Stimulated activated CD4-positive, alpha-beta T cell treated with anti-CD3 and anti-CD28 coated beads, Interleukin-1b, Interleukin-23, amount 100 ng/mL, for 4 hours (primary cell): Measurements from ENCODE around the gene F8.

ENCODE experiments used
- DNase-seq, 2 donors: peaks; one replicate each; pipeline ENCODE4 v3.0.0-alpha.2; 2020; ENCODE audit warnings: low read depth in 2 of 2

Gene F8

DNA sequence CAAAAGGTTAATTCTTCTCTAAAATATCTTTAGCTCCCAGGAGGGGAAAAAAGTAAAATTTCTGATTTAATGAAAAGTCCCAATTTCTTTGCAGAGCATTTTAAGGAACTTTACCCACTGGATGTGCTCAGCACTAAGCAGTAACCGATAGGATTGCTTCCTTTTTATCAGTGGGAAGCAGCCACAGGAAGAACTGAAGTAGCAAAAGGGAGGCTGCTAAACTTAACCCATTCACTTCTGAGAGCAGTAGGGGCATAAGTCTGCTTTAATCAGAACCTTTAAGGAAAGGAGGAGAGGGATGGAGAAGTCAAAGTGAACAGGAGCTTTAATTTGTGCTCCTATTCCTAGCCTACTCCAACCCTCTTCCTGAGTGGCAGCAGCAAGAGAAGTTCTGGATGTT lies at the start of gene F8:
Gene F8, minus strand, starts transcription at position 139 of the 400 bp plus-strand sequence. CDS start 171 bp downstream, outside the sequence.
- DNase-seq = no peak

DNA sequence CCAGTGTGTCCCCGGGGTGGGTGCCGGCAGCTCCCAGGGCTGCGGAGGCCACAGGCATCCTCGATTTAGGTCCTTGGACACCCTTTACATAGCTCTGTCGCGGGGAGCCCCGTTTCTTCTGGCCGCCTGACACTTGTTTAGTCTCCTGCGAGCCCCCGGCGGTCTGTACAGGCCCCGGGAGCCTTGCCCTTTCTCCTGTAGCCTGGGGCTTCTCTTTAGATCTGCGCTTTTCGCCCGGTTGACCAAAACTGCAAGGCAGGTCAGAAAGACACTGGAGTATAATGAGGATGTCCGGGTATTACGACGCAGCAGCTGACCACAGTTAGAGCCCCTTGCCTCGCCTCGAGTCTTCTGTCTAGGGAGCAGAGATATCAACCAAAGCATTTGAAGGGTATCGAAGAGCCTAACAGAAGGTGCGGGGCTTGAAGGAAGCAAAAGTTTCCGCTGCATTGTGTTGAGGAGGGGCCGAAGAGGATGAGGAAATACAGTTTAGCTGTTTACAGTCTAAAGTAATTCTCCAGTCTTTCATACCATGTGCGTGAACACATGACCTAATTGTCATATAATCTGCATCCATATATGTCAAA lies 49.3 kb upstream of the F8 start:
- no peak for DNase-seq

DNA sequence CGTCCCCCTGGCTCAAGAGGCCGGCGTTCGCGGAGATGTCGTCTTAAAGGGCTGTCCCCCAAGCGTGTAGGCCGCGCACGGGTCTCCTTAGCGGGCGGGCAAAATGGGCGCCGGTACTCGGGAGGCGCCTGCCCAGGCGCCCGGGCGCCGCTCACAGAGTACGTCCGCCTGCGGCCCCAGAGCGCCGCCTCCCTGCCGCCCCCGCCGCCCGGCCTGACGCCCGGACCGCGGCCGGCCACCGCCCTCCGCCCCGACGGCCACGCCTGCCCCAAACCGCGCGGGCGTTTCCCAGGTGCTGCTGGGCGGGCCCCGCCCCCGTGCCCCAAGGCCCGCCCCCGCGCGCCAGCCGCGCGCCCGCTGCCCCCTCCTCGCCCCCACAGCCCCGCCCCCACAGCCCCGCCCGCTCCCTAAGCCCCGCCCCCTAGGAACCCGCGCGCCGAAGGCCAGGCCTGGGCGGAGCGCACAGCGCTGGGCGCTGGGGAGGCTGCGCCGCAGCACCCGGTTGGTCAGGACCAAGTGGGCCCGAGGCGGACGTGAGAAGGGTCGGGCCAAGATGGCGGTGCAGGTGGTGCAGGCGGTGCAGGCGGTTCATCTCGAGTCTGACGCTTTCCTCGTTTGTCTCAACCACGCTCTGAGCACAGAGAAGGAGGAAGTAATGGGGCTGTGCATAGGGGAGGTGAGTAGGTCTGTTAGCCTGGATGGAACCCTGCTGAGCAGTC lies 48.6 kb upstream of the F8 start, which contains the start of the genes BRCC3, CMC4 and MTCP1:
Gene BRCC3, plus strand, starts transcription at position 534 of the 719 bp plus-strand sequence. Its CDS starts 20 bp downstream, at position 554.
Gene CMC4, minus strand, starts transcription at position 162 of the 719 bp plus-strand sequence. CDS start 7,113 bp downstream, outside the sequence.
Gene MTCP1, minus strand, starts transcription at position 162 of the 719 bp plus-strand sequence. CDS start 5,126 bp downstream, outside the sequence.
- peak; percentile 58 to 66 for DNase-seq

DNA sequence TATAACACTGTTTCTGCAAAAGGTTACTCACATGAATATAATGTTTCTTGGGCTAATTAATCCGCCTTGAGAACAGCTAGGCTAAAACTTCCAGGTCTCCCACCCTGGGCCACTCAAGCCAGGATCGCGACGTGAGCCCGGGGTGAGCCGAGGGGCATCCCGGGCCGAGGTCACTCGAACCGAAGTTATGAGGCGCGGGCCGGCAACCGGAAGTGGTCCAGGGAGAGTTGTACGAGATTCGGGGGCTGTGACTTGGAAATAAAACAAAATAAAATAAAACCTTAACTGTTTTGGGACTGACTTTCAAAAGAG lies 48.1 kb upstream of the F8 start:
- no peak for DNase-seq

DNA sequence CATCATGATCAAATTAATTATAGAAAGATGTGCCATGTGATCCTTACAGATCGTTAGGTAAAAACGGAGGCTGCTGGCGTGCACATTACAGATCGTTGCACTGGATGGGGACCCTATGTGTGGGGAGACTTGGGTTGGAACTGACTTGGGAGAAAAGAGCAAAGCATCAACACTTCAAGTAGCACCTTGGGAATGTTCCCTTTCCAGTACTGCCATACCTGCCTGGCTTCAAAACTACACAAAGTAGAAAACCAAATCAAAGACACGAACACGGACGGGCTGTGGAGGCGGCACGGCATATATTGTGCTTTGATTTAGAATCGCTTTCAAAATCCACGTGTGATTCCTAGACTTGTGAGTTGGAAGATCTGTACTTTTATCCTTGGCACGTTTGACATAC lies 47.5 kb upstream of the F8 start:
- DNase-seq = no peak

DNA sequence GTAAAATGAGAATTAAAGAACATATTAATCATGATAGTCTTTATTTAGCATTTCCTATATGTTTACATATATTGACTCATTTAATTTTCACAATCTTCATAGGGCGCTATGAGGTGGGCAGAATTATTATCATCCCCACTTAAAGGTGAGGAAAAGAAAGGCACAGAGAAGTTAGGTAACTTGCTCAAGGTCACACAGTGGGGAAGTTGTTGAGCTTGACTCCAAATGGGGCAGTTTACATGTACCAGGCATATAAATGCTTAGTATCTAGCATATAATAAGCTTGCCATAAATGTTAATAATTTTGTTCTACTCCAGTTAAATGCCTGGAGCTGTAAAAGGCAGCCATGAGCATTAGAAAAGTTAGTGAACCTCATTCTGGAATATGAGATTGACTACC lies 46.9 kb upstream of the F8 start:
- no peak for DNase-seq

DNA sequence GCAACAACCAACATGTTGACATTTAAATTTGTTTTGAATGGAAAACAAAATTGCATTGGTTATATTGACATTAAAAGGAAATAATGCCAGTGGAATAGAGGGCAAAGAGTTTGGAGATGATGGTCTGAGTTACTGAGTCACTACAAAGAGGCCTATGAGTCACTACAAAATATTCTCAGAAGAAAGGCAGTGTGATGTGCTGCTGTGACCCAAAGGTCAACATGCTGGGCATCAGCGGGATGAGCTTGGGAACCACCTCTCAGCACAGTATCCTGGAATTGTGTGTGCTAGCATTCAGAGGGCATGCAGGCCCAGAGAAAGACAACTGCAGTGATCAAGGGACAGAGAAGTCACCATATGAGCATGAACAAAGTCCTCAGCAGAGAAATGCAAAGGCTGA lies 45.6 kb upstream of the F8 start:
- DNase-seq = no peak

DNA sequence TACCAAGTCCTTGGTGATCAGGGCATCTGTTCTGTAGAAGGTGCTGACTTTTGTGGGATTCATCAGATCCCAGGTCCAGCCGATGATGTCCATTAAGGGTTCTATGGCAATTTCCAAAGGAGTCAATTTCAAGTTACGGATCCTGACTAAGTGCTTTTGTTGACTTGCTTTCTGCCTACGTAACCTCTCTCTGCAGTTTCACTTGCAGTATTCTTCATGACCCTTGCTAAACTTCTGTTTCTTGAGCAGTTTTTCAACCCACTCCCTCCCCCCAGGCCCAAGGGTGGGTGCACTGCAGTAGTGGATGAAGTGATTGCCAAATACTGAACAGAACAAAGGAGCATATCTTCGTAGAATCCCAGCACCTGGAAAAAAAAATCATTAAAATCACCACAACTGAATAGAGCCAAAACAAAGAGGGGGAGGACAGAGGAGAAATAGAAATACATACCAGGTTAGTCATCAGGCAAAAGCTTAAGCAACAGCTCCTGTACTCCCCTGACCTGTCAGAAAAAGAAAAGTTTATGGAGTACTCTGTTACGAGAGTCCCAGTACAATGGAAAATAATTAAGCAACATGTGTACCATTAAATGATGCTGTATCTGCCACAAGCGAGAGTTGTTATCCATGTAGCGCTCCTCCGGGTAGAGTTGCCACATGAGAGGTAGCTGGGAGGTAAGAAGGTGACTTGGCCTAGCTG lies 42.7 kb upstream of the F8 start:
- DNase-seq = no peak

DNA sequence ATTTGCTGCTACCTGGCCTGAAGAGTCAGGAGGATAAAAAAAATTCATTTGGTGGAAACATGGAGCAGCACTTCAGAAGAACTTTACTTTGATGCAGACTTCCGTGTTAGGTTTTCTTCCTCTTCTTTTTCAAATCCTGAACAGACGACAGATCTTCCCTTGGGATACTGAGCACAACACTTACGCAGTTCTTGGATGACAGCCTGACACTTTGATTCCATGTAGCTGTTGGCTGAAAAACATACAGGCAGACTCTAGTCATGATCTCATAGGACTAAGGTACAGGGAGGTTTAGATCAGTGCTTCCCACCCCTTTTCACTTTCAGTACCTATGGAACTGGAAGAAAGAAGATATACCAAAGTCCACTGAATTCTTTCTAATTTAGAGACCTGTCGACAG lies 39.2 kb upstream of the F8 start:
- DNase-seq = no peak

DNA sequence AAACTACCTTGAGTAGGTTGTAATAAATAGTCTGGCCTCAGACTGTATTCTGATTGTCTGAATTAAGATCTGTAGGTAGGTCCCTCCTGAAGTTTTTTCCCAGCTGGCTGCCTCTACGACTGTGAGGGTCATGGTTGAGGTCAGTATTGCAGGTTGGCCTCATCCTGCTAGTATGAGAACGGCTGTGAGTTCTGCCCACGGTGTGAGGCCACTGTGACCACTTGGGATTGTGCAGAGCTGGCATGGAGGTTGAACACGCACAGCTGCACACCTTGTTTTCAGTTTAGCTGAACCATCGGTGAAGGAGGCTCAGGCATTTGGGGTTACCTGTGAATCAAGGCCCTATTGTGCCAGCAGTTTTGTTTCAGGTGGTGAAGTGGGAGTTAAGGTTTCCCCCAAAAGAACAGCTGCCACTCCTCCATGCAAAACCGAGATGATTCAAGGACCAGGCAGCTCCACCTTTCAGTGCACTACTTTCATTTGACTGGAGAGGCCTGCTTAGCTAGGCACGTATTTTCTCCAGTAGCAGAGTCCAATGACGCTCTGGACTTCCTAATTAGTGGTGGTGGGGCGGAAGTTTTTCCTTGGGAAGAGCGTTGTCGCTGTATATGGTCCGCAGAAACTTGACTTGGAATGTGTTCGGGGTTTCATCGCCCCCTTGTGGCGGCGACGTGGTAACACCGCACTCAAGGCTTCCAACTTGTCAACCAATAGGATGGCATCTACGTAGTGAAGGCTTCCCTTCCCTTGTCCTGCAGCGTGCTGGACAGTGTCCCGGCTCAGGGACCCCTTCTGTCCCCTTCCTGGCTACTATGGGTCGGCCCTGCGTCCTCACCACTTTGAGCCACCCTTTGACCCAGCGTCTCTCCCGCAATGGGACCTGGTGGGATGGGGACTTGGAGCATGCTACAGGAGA lies 34.6 kb upstream of the F8 start:
- DNase-seq = peak in 1 of 2 donors; percentile 22

DNA sequence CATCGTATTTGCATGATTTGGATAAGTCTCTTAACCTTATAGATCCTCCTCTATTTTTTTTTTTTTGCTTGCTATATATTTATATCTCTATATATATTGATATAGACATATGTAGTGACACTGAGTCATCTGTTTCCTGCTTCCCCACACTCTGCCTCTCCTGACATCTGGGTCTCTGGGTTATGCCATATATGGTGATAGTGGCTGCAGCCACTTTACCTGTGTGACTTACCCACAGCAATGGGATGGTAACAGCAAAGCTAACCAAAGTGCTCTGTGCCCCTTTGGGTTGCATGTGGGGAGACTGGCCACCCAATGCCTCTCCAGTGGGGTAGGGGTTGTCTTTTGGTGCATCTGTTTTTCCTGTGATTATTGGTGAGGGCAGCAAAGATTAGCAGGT lies 33.9 kb upstream of the F8 start:
- no peak for DNase-seq

DNA sequence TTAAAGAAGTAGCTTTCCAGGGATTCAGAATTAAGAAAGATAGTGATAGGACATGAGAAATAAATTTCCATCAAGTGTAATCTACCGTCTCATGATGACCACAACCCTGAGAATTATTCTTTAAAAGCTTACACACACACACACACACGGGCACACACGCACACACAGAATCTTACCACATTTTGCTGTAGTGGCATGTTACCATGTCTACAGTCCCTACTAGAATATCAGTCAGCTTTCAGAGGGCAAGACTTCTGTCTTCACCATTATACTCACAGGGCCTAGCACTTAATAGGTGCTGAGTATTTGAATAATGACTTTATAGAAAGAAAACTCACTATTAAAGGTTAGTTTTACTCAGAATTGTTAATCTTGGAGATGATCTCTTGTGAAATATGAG lies 33.0 kb upstream of the F8 start:
- no peak for DNase-seq

DNA sequence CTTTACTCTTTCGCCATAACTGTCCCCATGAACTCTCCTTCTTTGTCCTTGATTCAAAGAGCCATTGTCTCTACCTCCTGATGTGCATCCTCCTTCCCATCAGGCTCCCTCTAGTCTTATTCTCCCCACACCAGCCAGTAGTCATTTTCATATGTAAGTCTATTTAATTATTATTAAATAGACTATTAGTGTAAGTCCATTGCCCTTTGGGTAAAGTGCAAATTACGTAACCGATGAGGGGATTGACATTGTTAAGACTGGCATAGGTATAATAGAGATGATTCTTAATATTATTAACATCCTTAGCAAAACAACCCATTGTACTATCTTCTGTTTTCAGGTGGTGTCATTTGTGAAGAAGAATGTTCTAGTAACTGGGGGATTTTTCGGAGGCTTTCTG lies 31.7 kb upstream of the F8 start:
- no peak for DNase-seq

DNA sequence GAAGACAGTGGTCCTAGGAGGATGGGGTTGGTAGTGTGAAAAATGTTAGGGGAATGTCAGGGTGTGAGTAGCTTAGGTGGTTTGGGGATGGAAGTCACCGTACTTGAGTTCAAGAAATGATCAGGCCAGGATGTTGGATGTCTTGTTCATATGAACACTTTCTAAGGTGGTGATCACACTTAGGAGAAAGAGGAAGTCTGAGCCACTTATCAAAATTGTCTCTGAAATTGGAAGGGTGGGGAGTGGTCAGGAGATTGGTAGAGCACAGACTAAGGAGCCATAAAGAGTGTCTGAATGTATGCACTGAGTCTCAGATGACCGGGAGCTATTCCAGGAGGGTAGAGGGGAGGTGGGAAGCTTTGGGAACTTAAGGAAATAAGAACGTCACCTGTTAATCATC lies 31.1 kb upstream of the F8 start:
- no peak for DNase-seq

DNA sequence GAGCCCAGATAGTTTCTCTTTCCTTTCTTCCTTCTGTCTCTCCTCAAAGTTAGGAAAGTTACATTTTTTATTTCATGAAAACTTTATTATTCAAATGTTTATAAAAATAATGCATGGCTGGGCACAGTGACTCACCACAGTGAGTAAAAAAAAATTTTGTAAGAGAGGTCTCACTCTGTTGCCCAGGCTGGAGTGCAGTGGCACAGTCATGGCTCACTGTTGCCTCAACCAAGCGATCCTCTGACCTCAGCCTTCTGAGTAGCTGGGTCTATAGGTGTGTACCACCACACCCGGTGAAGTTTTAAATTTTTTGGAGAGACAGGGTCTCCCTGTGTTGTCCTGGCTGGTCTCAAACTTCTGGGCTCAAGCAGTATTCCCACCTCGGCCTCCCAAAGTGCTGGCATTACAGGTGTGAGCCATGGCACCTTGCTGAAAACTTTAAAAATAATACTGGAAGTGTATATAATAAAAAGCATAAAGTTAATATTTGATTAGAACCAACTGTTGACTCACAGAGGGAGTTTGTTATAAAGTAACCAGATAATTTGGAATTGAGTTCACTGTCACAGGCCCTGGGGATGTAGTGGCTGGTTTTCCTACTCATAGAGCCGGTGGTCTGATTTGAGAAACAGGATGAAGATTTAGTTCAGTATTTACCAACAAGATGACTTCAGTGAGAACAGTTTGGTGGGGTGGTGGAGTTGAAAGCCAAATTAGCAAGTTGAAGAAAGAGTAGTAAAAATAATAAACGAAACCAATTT lies 30.4 kb upstream of the F8 start:
- no peak for DNase-seq

DNA sequence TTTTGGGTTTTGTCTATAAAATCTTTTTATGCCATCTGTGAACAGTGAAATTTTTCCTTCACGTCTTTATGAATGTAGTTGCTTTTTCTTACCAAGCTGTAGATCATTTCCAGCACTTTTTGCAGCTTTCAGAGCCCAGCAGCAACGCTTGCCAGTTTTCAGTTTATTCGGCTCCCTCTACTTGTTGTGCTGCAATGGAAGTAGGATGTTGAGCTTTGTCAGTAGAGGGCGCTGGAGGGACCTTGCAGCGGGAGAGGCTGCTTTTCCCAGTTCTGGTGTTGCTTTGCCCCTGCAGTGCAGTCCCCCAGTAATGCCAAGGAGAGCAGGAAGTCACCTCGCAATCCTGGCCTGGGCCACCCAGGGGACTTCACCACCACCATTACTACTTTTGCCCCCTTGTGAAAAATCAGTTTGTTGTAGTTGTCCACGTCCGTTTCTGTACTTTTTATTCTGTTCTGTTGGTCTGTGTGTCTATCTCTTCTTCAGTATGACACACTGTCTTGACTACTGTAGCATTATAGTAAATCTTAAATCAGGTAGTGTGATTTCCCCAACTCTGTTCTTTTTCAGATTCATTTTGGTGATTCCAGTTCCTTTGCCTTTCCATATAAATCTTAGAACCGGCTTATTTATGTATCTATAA lies 26.6 kb upstream of the F8 start:
- DNase-seq = no peak

DNA sequence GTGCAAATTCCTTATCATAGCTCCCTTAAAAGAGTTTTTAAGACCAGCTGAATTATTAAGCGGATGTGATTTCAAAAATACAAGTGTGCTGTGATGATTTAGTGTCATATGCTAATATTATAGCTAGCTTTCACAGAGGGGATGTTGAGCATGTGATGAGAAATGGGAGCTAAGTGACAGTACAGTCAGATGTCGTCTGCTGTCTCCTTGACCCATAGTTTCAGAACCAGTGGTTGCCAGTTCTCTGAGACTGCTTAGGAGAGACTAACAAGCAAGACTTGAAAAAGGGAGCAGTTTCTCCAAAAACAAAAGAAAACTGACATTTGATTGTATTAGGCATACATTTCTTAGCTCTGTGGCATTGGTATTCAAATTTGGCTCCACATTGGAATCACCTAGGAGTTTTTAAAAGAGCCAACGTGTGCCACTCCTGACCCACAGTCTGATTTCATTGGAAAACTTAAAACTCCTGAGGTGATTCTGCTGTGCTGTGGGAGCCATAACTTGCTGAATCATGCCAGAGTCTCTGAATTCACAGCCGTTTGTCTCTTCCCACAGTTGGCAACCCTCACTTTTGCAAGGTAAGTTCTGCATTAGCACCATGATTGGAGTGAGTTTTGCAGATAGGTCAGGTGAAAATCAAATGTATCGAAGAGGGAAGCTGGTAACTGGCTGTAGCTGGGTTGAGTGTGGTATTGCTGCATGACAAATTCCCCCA lies 24.4 kb upstream of the F8 start:
- no peak for DNase-seq

DNA sequence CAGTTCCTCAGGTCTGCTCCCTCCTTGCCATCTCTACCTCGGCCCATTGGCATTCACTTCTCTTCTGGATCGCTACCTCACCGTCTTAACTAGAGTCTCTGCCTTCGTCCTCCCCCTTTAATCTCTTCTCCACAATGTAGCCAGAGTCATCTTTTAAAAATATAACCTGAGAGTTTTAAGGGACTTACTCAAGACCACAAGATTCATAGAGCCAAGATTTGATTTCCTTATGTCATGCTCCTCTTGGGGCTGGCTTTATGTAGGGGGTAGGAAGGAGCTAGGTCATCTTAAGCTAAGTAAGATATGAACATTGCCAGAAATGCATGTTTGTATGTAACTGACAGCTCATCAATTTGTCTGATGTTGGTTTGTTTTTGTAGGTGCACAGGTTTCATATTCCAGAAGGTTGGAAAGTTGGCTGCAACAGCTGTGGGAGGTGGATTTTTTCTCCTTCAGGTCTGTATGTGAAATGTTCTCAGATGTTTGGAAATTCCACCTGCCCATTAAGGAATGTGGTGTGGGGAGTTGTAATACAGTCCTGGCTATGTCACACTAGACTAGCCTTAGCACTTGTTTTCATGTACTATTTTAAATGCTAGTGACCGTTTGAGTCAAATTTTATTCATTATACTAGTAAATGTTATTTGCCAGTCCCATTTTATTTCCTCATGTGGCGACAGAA lies 23.7 kb upstream of the F8 start:
- DNase-seq = no peak

DNA sequence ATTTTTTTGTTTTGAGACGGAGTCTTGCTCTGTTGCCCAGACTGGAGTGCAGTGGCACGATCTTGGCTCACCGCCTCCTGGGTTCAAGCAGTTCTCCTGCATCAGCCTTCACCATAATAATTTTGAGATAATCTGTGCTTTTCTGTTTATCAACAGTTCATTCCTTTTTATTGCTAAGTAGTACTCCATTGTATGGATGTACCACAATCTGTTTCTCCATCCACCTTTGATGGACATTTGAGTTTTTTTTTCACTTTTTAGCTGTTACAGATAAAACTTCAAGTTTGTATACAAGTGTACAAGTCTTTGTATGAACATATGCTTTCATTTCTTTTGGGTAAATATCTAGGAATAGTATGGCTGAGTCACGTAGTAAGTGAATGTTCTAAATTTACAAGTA lies 13.2 kb upstream of the F8 start:
- DNase-seq = no peak
